ENCODE results near the gene PCDH17.

Gene PCDH17

GRCh38 chr13:57725480-57725879 lies 93.9 kb downstream of the PCDH17 start:
- Histone ChIP-seq H3K4me1 (ENCODE audit: control insufficient read depth in 1 of 2, insufficient read depth in 2 of 2, low read length in 2 of 2) (no peaks in the 10 kb centered on the region), H3K9me3 (ENCODE audit: control insufficient read depth in 1 of 2, low read length in 2 of 2) (no peaks in the 10 kb centered on the region), H3K36me3 (ENCODE audit: control insufficient read depth in 1 of 2, insufficient read depth in 2 of 2, low read length in 2 of 2) (no peaks in the 10 kb centered on the region), H3K27ac (ENCODE audit: low read depth, low read length) (no peak overlapping the region), H3K4me3 (ENCODE audit: low read depth in 1 of 2, low read length in 2 of 2) (no peak overlapping the region), H3K27me3 (ENCODE audit: control insufficient read depth in 1 of 2, insufficient read depth in 2 of 2, low read length in 2 of 2) (no peaks in the 10 kb centered on the region), H3K9ac (ENCODE audit: low read depth in 1 of 2, low read length in 2 of 2) (no peak overlapping the region)

- no peaks in the 10 kb centered on the region for H3K9me3 ChIP-seq (ENCODE audit: control insufficient read depth in 1 of 2, low read length in 2 of 2)
- H3K4me3 ChIP-seq (ENCODE audit: low read depth in 1 of 2, low read length in 2 of 2), result no peak overlapping the region
- no peaks in the 10 kb centered on the region for H3K4me1 ChIP-seq (ENCODE audit: control insufficient read depth in 1 of 2, insufficient read depth in 2 of 2, low read length in 2 of 2)
- H3K9ac ChIP-seq (ENCODE audit: low read depth in 1 of 2, low read length in 2 of 2), result no peak overlapping the region
- no peaks in the 10 kb centered on the region for H3K27me3 ChIP-seq (ENCODE audit: control insufficient read depth in 1 of 2, insufficient read depth in 2 of 2, low read length in 2 of 2)
- no peak overlapping the region for H3K27ac ChIP-seq (ENCODE audit: low read depth, low read length)
- no peaks in the 10 kb centered on the region for H3K36me3 ChIP-seq (ENCODE audit: control insufficient read depth in 1 of 2, insufficient read depth in 2 of 2, low read length in 2 of 2)
Observed at GRCh38 chr13:57726981-57727380, 95.4 kb downstream of the PCDH17 start.

- H3K4me1 ChIP-seq (ENCODE audit: control insufficient read depth in 1 of 2, insufficient read depth in 2 of 2, low read length in 2 of 2), result no peaks in the 10 kb centered on the region
- H3K9ac ChIP-seq (ENCODE audit: low read depth in 1 of 2, low read length in 2 of 2), result no peak overlapping the region
- H3K9me3 ChIP-seq (ENCODE audit: control insufficient read depth in 1 of 2, low read length in 2 of 2), result peaks cover 0 to 5% of the 10 kb centered on the region in 2 donors
- no peaks in the 10 kb centered on the region for H3K27me3 ChIP-seq (ENCODE audit: control insufficient read depth in 1 of 2, insufficient read depth in 2 of 2, low read length in 2 of 2)
- H3K36me3 ChIP-seq (ENCODE audit: control insufficient read depth in 1 of 2, insufficient read depth in 2 of 2, low read length in 2 of 2), result no peaks in the 10 kb centered on the region
- H3K4me3 ChIP-seq (ENCODE audit: low read depth in 1 of 2, low read length in 2 of 2), result no peak overlapping the region
- H3K27ac ChIP-seq (ENCODE audit: low read depth, low read length), result no peak overlapping the region
Observed at GRCh38 chr13:57734306-57734705, 102.8 kb downstream of the PCDH17 start.

- no peaks in the 10 kb centered on the region for H3K36me3 ChIP-seq (ENCODE audit: control insufficient read depth in 1 of 2, insufficient read depth in 2 of 2, low read length in 2 of 2)
- no peak overlapping the region for H3K4me3 ChIP-seq (ENCODE audit: low read depth in 1 of 2, low read length in 2 of 2)
- H3K9ac ChIP-seq (ENCODE audit: low read depth in 1 of 2, low read length in 2 of 2), result no peak overlapping the region
- H3K4me1 ChIP-seq (ENCODE audit: control insufficient read depth in 1 of 2, insufficient read depth in 2 of 2, low read length in 2 of 2), result no peaks in the 10 kb centered on the region
- H3K27ac ChIP-seq (ENCODE audit: low read depth, low read length), result no peak overlapping the region
- no peaks in the 10 kb centered on the region for H3K27me3 ChIP-seq (ENCODE audit: control insufficient read depth in 1 of 2, insufficient read depth in 2 of 2, low read length in 2 of 2)
- peaks cover 0 to 5% of the 10 kb centered on the region in 2 donors for H3K9me3 ChIP-seq (ENCODE audit: control insufficient read depth in 1 of 2, low read length in 2 of 2)
Observed at GRCh38 chr13:57739089-57739488, 107.5 kb downstream of the PCDH17 start.

GRCh38 chr13:57739543-57740190 lies 108.1 kb downstream of the PCDH17 start:
- Histone ChIP-seq H3K4me3 (ENCODE audit: low read depth in 1 of 2, low read length in 2 of 2) (no peak overlapping the region), H3K36me3 (ENCODE audit: control insufficient read depth in 1 of 2, insufficient read depth in 2 of 2, low read length in 2 of 2) (no peaks in the 10 kb centered on the region), H3K9me3 (ENCODE audit: control insufficient read depth in 1 of 2, low read length in 2 of 2) (no peaks in the 10 kb centered on the region), H3K4me1 (ENCODE audit: control insufficient read depth in 1 of 2, insufficient read depth in 2 of 2, low read length in 2 of 2) (no peaks in the 10 kb centered on the region), H3K27me3 (ENCODE audit: control insufficient read depth in 1 of 2, insufficient read depth in 2 of 2, low read length in 2 of 2) (no peaks in the 10 kb centered on the region), H3K9ac (ENCODE audit: low read depth in 1 of 2, low read length in 2 of 2) (no peak overlapping the region), H3K27ac (ENCODE audit: low read depth, low read length) (no peak overlapping the region)

- Histone ChIP-seq H3K27ac (ENCODE audit: low read depth, low read length) (no peak overlapping the region), H3K4me3 (ENCODE audit: low read depth in 1 of 2, low read length in 2 of 2) (no peak overlapping the region)
Observed at GRCh38 chr13:57740719-57741118, 109.2 kb downstream of the PCDH17 start.

GRCh38 chr13:57748096-57748495 lies 116.6 kb downstream of the PCDH17 start:
- Histone ChIP-seq H3K9ac (ENCODE audit: low read depth in 1 of 2, low read length in 2 of 2) (no peak overlapping the region), H3K4me3 (ENCODE audit: low read depth in 1 of 2, low read length in 2 of 2) (no peak overlapping the region), H3K36me3 (ENCODE audit: control insufficient read depth in 1 of 2, insufficient read depth in 2 of 2, low read length in 2 of 2) (no peaks in the 10 kb centered on the region), H3K4me1 (ENCODE audit: control insufficient read depth in 1 of 2, insufficient read depth in 2 of 2, low read length in 2 of 2) (no peaks in the 10 kb centered on the region), H3K27ac (ENCODE audit: low read depth, low read length) (no peak overlapping the region), H3K9me3 (ENCODE audit: control insufficient read depth in 1 of 2, low read length in 2 of 2) (peaks cover 6 to 9% of the 10 kb centered on the region in 2 donors), H3K27me3 (ENCODE audit: control insufficient read depth in 1 of 2, insufficient read depth in 2 of 2, low read length in 2 of 2) (no peaks in the 10 kb centered on the region)

More at GRCh38 chr13:57740719-57741118, 109.2 kb downstream of the PCDH17 start:
- Histone ChIP-seq H3K27me3 (ENCODE audit: control insufficient read depth in 1 of 2, insufficient read depth in 2 of 2, low read length in 2 of 2) (no peaks in the 10 kb centered on the region), H3K4me1 (ENCODE audit: control insufficient read depth in 1 of 2, insufficient read depth in 2 of 2, low read length in 2 of 2) (no peaks in the 10 kb centered on the region), H3K9ac (ENCODE audit: low read depth in 1 of 2, low read length in 2 of 2) (no peak overlapping the region), H3K36me3 (ENCODE audit: control insufficient read depth in 1 of 2, insufficient read depth in 2 of 2, low read length in 2 of 2) (no peaks in the 10 kb centered on the region), H3K9me3 (ENCODE audit: control insufficient read depth in 1 of 2, low read length in 2 of 2) (no peaks in the 10 kb centered on the region)

- H3K27ac ChIP-seq (ENCODE audit: low read depth, low read length), result no peak overlapping the region
- H3K9me3 ChIP-seq (ENCODE audit: control insufficient read depth in 1 of 2, low read length in 2 of 2), result peaks cover 0 to 4% of the 10 kb centered on the region in 2 donors
- no peaks in the 10 kb centered on the region for H3K4me1 ChIP-seq (ENCODE audit: control insufficient read depth in 1 of 2, insufficient read depth in 2 of 2, low read length in 2 of 2)
- no peak overlapping the region for H3K9ac ChIP-seq (ENCODE audit: low read depth in 1 of 2, low read length in 2 of 2)
- H3K36me3 ChIP-seq (ENCODE audit: control insufficient read depth in 1 of 2, insufficient read depth in 2 of 2, low read length in 2 of 2), result no peaks in the 10 kb centered on the region
- no peak overlapping the region for H3K4me3 ChIP-seq (ENCODE audit: low read depth in 1 of 2, low read length in 2 of 2)
- no peaks in the 10 kb centered on the region for H3K27me3 ChIP-seq (ENCODE audit: control insufficient read depth in 1 of 2, insufficient read depth in 2 of 2, low read length in 2 of 2)
Observed at GRCh38 chr13:57760951-57761350, 129.4 kb downstream of the PCDH17 start.

- H3K9ac ChIP-seq (ENCODE audit: low read depth in 1 of 2, low read length in 2 of 2), result no peak overlapping the region
Observed at GRCh38 chr13:57763689-57764088, 132.1 kb downstream of the PCDH17 start.

More at GRCh38 chr13:57763689-57764088, 132.1 kb downstream of the PCDH17 start:
- H3K4me1 ChIP-seq (ENCODE audit: control insufficient read depth in 1 of 2, insufficient read depth in 2 of 2, low read length in 2 of 2), result no peaks in the 10 kb centered on the region
- H3K4me3 ChIP-seq (ENCODE audit: low read depth in 1 of 2, low read length in 2 of 2), result no peak overlapping the region
- no peaks in the 10 kb centered on the region for H3K36me3 ChIP-seq (ENCODE audit: control insufficient read depth in 1 of 2, insufficient read depth in 2 of 2, low read length in 2 of 2)
- no peaks in the 10 kb centered on the region for H3K27me3 ChIP-seq (ENCODE audit: control insufficient read depth in 1 of 2, insufficient read depth in 2 of 2, low read length in 2 of 2)
- no peak overlapping the region for H3K27ac ChIP-seq (ENCODE audit: low read depth, low read length)
- H3K9me3 ChIP-seq (ENCODE audit: control insufficient read depth in 1 of 2, low read length in 2 of 2), result peaks cover 2 to 4% of the 10 kb centered on the region in 2 donors
